Stimulated activated CD8-positive, alpha-beta memory T cell treated with anti-CD3 and anti-CD28 coated beads, Interleukin-12 subunit alpha, Interleukin-12 subunit beta, amount 100 ng/mL, for 4 hours (primary cell): ENCODE results near the gene SMIM13.

Source experiments
- DNase-seq: peaks from one replicate; pipeline ENCODE4 v3.0.0-alpha.2; 2020; ENCODE audit warnings: low read depth

Gene SMIM13

DNA sequence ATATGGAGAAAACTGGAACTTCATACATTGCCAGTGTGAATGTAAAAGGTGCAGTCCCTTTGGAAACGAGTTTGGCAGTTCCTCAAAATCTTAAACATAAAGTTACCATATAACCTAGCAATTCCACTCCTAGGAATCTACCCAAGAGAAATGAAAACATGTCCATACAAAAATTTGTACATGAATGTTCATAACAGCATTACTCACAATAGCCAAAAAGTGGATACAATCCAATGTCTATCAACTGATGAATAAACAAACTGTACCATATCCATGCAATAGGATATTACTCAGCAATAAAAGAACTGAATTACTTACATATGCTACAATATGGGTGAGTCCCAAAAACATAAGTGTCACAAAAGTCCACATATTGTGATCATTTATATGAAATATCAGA lies 66.6 kb downstream of the SMIM13 start:
- no peak for DNase-seq

DNA sequence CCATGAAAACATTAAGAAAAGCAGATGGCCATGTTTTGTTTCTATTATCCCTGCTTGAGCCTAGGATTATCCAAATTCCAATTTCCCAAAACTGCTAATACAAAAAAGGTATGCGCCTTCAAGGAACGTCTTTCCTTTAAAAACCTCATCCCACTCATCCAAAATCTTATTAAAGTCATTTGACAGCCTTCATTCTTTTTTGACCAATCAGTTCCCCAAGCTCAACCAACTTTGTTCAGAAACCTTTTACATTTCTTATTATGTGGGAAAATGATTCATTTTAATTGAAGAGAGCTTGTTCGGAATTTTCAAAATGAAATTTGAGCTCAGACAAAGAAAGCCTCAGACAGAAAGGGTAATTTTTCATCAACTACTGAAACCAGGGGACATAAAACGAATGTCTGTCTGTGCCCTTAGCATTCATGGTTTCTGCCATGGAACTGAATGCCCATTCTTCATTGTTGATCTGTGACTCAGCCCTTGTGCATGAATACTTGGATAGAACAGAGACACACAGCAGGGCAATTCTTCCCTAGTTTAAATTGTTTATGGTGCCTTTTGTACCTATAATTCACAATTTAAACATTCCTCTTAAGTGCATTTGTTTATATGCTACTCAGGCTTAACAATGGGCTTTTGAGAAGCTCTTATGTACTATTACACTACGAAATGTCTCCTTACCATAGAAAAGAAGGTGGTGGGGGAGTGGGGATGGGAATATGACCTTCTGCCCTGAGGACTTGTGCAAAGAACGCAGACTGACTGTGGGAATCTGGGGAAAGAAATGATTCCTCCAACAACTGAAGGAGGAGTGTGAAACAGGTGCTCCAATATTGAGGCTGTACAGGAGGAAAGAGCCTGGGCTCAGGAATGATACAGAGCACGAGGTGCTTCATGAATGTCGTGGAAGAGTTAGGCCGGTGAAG lies 67.7 kb downstream of the SMIM13 start:
- no peak for DNase-seq

DNA sequence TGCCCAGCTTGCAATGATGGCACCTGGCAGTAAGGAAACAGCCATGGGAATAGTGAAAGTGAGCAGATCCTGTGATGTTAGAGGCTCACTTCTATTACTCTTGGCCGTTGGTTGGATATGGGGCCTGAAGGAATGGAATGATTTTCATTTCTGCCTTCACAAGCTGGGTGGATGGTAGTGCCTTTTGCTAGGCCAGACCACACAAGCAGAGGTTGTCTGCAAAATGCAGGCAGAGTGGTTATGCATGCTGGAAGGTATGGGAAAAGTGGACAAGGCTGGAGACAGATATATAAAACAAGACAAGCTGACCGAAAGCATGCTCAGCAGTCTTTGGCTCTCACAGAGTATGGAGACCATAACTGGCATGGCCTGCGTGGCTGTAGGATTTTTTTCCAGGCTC lies 68.6 kb downstream of the SMIM13 start:
- DNase-seq, result no peak

DNA sequence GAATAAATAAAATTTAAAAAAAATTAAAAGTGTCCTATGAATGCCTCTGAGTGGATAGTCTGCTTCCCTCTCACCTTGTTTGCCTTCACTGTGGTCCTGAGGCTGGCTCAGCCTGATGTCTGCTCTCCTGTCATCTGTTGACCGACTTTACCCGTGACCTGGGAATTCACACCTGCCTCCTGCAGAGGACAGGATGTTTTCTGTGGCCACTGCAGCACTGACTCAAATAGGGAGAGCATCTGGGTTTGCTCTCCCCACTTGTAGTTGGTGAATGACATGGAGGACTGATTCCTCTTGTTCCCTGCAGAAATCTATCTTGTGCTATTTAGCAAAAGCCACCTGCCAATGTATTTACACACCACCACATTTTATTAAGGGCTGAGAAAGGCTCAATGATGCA lies 70.3 kb downstream of the SMIM13 start:
- DNase-seq, result no peak

DNA sequence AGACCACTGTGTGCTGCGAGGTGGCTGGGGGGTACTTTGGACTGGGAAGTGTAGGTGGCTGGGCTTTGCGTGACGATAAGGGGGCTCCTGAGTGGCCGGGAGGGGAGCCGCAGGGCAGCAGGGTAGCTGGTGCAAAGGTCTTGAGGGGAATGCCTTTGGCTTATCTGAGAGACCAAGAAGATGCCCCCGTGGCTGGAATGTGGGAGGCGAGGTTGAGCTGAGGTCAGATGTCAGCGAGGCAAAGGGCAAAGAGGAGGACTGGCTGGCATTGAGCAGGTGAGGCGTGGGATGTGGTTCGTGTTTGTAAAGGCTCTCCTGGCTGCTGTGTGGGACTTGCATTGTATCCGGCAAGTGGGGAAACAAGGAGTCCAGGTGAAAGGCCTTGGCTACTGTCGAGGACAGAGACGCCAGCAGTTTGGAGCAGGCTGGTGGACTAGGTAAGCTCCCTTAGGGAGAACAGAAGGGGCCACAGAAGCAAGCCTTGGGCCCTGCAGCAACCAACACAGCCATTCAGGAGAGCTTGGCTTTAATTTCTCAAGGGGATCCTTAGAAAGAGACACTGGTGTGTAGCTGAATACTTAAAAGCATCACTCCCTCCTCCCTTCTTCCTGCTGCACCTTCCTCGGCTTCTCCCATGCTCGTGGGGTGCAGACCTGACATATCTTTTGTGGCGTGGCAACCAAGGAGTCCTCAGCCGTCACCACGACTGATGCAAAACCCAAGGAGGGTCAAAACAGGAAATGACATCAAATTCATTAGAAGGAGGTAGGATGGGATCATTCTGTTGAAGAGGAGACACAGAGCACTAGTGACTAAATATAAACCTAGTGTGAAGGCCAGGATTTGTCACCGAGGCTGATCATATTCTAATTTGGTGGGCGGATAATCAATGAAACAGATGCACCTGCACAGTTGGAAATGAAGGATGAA lies 71.3 kb downstream of the SMIM13 start:
- no peak for DNase-seq

DNA sequence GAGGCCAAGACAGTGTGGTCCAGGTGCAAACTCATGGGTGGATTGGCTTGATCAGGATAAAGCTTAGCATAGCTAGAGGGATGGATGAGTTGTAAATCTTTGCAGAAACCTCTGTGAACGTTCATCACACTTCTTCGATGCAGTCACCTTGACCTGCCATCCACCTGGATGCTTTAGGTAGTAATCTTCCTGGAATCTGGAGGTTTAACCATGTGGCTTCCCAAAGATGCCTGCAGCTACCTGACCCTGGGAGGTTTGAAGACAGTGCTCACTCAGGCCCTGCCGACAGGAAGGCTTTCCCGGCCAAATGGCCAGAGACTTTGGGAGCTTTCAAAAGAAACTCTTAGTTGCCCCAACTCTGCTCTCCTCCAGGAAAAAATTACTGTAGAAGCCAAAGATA lies 73.3 kb downstream of the SMIM13 start:
- no peak for DNase-seq

DNA sequence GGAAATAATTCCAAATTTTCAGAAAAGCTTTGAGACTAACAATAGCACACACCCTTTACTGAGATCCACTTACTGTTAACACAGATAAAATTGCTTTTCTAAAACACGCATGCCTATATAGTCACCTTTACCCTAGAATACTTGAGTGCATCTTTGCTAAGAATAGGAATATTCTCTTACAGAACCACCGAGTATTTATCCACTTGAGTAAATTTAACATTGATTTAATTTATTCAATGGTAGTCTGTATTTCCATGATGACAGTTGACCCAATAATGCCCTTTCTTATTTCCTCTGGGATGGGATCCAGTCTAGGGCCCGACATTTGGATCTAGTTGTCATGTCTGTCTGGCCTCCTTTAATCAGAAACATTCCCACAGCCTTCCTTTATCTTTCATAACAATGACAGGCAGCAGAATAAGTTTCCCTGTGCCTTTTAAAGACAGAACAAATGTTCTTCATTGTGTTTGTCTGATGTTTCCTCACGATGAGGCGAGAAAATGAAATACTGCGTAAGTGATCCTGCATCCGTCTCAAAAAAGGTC lies 74.5 kb downstream of the SMIM13 start:
- no peak for DNase-seq

DNA sequence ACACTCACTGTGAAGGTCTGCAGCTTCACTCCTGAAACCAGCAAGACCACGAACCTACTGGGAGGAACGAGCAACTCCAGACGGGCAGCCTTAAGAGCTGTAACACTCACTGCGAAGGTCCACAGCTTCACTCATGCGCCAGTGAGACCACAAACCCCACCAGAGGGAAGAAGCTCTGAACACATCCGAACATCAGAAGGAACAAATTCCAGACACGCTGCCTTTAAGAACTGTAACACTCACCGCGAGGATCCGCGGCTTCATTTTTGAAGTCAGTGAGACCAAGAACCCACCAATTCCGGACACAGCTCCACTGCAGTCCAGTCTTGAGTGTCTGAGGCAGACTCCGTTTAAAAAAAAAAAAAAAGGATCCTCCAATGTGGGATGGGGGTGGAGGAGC lies 78.3 kb downstream of the SMIM13 start:
- DNase-seq, result no peak

DNA sequence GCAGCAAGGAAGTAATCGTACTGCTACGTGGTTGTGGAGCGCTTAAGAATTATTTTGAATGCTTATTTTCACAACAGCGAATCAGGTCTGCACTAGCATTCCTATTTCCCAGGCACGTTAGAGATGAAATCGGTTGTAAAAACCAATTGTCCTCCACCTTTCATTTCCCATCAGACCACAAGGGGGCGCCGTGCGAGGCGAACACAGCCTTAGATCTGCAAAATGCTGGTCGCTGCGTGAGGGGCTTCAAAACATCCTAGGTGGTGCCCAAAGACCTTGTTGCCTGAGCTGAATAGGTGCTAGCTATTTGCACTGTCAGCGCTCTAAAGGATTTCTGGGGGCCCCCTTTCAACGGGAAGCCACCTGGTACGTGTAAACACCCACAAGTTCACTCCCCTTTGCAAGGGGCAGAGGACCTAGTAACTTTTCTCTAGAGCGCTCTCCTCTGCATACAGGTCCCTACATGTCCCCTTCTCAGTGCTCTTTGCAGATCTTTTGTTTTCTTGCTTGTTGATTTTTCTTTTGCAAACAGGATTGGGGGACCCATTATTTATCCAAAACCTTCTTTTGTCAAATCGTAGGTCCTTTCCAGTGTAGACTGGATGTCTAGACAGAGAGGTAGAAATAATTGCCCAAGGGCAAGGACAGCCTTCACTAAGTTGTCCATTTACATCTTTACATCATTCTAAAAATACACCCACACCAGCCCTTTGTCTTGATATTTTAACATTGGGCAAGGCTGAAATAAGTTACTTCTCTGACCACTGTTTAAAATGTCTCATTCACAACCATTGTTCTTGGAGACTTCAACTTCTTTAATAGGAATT lies 79.1 kb downstream of the SMIM13 start:
- DNase-seq, result peak; percentile 51

DNA sequence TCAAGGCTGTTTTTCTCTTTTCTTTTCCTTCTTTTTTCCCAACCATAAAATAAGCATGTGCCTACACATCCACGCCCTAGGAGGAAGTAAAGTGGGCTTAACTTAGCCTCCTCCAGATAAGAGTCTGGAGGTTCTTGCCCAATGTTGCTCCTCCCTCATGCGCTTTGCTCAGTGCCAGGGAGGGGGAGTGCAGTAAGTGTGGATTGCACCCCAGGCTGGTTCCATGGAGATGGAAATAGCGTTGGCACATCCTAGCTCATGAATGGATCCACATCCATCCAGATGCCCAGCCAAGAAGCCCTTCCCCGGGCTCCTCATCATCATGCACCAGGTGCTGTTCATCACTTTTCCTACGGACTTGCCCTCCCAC lies 80.6 kb downstream of the SMIM13 start:
- no peak for DNase-seq

DNA sequence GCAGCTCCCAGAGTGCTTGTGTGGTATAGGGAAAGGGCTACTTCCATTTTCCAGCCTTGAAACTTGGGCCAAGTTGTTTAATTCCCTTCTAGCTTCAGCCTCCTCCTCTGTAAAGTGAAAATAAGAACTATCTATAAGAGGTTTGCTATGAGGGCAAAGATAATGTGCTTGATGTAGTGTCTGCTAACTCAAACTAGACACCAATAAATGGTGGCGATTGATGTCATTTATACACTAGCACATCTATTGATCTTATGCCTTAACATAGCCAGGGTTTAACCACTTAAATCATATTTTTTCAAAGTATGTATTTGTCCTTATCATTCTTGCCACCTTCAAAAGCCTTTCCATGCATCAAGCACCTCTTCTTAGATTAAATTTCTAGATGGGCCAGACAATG lies 83.6 kb downstream of the SMIM13 start:
- DNase-seq, result no peak

DNA sequence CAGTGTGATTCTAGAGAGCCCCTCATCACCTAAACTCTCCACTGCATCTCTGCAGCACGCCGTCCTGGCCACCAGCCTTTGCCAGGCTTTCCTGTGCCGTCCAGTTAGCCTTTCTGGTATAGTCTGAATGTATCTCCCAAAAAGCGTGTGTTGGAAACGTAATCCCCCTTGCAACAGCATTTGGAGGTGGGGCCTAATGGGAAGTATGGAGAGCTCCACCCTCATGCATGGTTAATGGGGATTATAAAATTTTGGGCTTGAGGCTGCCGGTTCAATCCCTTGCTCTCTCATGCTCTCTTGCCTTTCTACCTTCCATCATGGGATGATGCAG lies 85.4 kb downstream of the SMIM13 start:
- DNase-seq, result no peak

DNA sequence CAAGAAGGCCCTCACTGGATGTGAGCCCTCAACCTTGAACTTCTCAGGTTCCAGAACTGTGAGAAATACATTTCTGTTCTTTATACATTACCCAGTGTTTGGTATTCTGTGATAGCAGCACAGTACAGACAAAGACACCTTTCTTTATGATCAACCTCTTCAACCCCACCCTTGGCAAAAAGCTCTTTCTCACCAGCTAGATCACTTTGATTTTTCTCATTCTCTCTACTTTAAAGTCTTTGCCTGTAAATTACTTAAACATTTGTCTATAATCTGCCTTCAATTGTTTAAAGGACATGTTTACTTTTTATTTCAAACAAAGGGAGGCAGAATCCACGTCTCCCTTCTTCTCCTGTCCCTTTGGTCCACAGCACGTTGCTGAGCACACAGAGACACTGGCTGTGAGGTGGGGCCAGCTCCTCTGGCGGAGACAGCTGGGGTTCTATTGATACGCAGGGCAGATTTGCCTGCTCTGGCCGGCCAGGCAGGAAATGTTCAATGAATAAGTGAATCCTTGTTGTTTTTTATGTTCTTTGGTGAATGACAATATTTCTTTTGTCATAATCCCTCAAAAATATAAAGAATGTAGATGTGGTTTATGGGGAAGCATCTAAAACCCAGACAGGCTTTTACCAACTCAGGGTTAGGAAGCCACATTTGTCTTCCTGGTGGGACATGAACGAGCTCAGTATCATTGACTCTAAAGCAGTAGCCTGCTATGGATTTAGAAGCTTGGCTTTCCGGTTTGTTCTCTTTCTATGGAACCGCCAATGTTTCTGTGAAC lies 86.0 kb downstream of the SMIM13 start:
- DNase-seq, result no peak

DNA sequence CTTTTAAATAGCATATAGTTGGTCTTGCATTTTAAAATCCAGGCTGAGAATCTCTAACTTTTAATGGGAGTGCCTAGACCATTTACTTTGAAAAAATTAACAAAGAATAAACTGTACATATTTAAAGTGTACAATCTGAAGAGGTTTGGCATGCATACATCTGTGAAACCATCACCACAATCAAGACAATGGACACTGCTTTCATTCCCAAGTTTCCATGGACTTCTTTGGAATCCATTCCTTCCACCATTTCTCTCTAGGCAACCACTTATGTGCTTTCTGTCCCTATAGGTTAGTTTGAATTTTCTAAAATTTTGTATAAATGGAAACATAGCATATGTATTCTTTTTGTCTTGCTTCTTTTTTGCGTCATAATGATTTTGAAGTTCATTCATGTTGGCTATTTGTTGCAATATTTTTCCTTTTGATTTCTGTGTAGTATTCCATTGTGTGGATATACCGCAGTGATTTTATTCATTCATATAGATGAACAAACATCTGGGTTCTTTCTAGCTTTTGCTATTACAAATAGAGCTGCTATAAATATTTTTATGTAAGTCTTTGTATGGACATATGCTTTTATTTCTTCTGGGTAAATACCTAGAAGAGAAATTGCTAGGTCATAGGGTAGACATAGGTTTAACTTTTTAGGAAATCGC lies 88.0 kb downstream of the SMIM13 start:
- DNase-seq, result no peak

DNA sequence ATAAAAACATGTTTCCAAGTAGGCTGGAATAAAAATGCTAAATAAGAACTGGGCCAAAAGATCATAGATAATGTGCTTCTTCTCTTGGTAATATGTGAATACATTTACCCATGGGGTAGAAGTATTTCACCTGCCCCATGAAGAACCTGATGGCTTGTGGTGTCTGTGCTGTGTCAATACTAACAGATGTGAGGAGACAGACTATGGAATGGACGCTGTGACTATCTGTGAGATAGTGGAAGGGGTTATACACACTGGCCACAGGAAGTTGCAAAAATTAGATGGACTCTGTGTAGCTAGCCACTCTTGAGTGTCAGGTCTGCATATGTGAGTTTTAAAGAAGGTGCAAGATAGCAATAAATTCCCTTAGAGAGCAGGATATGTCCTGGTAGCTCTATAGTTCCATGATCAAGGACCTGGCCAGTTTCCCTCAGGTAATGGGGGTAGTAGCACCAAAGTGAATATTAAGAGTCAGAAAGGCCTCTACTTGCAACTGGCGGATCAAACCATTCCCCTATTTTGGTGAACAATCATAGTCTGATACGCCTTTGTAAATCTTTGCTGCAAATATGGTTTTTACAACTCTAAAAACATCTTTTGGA lies 90.2 kb downstream of the SMIM13 start:
- no peak for DNase-seq

DNA sequence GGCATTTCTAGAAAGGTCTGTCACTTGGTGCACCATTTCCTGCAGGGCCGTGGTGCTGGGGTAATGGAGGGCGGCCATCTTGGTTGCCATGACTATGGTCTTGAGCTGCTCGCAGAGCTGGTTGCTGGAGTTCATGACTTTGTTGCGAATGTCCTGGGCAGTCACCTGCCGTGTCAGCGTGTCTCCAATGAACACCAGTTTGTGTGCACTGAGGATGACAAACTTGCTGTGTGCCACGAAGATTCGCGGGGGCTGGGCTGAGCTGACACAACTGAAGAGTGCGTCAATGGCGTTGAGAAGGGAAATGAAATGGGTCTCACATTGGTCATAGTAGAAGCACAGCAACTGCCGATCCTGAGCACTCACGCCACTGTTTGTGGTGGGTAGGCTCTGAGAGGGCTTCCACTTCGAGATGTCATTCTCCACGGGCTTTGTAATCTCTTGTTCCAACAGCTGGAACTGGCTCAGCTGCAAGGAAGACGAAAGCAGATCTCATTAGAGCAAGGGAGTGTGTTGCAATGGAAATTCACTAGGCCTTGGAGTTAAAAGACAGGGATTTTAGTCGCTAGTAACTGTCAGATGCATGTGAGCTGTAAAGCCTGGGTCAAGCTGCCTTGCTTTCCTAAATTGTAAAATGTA lies 91.7 kb downstream of the SMIM13 start:
- DNase-seq, result no peak

DNA sequence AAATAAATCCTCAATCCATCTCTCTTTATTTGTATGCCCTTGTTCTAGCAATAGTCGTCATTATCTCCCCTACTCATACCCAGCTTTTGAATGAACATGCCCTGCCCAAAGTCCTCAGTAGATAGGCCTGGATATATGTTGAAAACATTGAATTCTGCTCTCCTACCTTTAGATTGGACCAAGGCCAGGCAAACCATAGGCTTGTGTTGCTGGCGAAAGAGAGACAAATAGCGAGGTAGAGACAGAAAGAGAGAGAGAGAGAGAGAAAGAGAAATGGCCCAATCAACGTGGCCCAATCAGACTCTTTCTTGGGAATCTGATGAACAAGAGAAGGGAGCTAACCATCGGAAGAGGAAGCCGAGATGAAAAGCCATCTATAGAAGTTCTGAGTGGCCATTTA lies 93.7 kb downstream of the SMIM13 start:
- no peak for DNase-seq
